DMS153 treated with DMSO at 0.1 percent for 48 hours (cell line): ENCODE results near the gene C10orf53.
"Not testable (repeated sequence)": the region's sequence is repeated elsewhere in the genome, so short reads cannot be mapped to it uniquely, and the experiment has no call there.

Experiments used
- DNase-seq: peaks from one replicate; lab custom pipeline; 2025; ENCODE audit not compliant: unreplicated experiment; lab: John Stamatoyannopoulos, UW

The C10orf53 gene

GRCh38 chr10:49688261-49688846 is 8.9 kb downstream of the C10orf53 start:
- no peak for DNase-seq

GRCh38 chr10:49688920-49689319 is 9.5 kb downstream of the C10orf53 start:
- no peak for DNase-seq

- DNase-seq, result no peak
Measured at GRCh38 chr10:49689882-49690510, 10.5 kb downstream of the C10orf53 start.

GRCh38 chr10:49690698-49691356 is 11.4 kb downstream of the C10orf53 start:
- DNase-seq, result no peak

GRCh38 chr10:49691588-49691987 is 12.1 kb downstream of the C10orf53 start:
- no peak for DNase-seq

GRCh38 chr10:49694466-49694865 is 15.0 kb downstream of the C10orf53 start:
- no peak for DNase-seq

GRCh38 chr10:49696311-49696710 is 16.9 kb downstream of the C10orf53 start:
- no peak for DNase-seq

GRCh38 chr10:49698679-49699078 is 19.2 kb downstream of the C10orf53 start:
- no peak for DNase-seq

- DNase-seq, result no peak
Measured at GRCh38 chr10:49700211-49700610, 20.8 kb downstream of the C10orf53 start.

GRCh38 chr10:49700997-49701396 is 21.5 kb downstream of the C10orf53 start:
- peak; percentile 40 for DNase-seq

- no peak for DNase-seq
Measured at GRCh38 chr10:49707585-49707984, 28.1 kb downstream of the C10orf53 start.

GRCh38 chr10:49709934-49710333 is 30.5 kb downstream of the C10orf53 start:
- no peak for DNase-seq

GRCh38 chr10:49710966-49711365 is 31.5 kb downstream of the C10orf53 start:
- DNase-seq, result no peak

- DNase-seq, result no peak
Measured at GRCh38 chr10:49711481-49711880, 32.0 kb downstream of the C10orf53 start.

GRCh38 chr10:49713266-49713665 is 33.8 kb downstream of the C10orf53 start:
- DNase-seq, result no peak

GRCh38 chr10:49715157-49715556 is 35.7 kb downstream of the C10orf53 start:
- not testable (repeated sequence) for DNase-seq

GRCh38 chr10:49726593-49726992 is 47.1 kb downstream of the C10orf53 start:
- DNase-seq, result no peak

GRCh38 chr10:49733866-49734265 is 54.4 kb downstream of the C10orf53 start:
- DNase-seq, result no peak

GRCh38 chr10:49734676-49735075 is 55.2 kb downstream of the C10orf53 start:
- DNase-seq, result no peak

- DNase-seq, result no peak
Measured at GRCh38 chr10:49735161-49735560, 55.7 kb downstream of the C10orf53 start.

- DNase-seq, result no peak
Measured at GRCh38 chr10:49735848-49736563, 56.6 kb downstream of the C10orf53 start.
